GM19467 (cell line): ENCODE results near the gene PATZ1.
"Not testable (repeated sequence)": the region's sequence is repeated elsewhere in the genome, so short reads cannot be mapped to it uniquely, and the experiment has no call there.

ENCODE experiments used
- ATAC-seq: cut with Tn5 transposase; IDR thresholded peaks from one replicate; pipeline ENCODE4 v1.9.1; 2021; ENCODE audit warnings: mild to moderate bottlenecking, moderate library complexity; ENCODE audit not compliant: unreplicated experiment

PATZ1 gene, protein sequence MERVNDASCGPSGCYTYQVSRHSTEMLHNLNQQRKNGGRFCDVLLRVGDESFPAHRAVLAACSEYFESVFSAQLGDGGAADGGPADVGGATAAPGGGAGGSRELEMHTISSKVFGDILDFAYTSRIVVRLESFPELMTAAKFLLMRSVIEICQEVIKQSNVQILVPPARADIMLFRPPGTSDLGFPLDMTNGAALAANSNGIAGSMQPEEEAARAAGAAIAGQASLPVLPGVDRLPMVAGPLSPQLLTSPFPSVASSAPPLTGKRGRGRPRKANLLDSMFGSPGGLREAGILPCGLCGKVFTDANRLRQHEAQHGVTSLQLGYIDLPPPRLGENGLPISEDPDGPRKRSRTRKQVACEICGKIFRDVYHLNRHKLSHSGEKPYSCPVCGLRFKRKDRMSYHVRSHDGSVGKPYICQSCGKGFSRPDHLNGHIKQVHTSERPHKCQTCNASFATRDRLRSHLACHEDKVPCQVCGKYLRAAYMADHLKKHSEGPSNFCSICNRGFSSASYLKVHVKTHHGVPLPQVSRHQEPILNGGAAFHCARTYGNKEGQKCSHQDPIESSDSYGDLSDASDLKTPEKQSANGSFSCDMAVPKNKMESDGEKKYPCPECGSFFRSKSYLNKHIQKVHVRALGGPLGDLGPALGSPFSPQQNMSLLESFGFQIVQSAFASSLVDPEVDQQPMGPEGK

DNA sequence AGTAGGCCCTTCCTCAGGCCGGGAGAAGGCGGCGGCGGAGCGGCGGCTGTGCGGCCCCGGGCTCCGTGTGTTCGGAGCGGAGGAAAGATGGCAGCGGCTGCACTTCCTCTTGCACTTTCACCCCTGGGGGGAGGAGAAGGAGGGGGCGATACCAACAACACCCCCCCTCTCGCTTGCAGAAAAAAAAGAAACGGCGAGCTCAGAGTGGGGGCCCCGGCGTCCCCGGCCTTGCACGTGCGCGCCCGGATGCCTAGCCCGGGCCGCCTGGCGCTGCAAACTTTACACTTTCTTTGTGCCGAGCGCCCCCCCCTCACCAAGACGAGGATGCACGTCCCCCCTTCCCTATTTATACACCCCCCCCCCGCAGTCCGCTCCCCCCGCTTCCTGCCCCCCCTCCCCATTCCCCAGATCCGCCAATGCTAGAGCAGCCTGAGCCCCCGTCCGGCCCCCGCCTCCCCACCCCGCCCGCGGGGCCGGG lies at the start of gene PATZ1:
Gene PATZ1 (minus strand): TSS at position 92 of the 478 bp plus-strand sequence. CDS start 744 bp downstream, outside the sequence.
- ATAC-seq, result peak; percentile 20

DNA sequence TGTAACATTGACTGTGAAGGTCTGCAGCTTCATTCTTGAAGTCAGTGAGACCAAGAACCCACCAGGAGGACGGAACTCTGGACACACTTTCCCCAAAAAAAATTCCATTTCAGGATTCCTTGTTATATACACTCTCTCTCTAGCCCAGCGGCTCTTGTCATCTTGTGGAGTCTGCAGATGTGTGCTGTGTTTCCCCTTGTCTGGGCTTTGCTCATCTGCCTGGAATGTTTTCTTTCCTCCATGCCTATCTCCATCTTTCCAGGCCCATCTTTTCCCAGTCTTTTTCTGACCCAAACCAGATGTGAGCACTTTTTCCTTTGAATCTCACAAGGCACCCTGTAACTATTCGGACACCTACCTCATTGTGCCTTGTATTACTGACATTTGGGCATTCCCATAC lies 48.2 kb upstream of the PATZ1 start:
- ATAC-seq, result no peak

DNA sequence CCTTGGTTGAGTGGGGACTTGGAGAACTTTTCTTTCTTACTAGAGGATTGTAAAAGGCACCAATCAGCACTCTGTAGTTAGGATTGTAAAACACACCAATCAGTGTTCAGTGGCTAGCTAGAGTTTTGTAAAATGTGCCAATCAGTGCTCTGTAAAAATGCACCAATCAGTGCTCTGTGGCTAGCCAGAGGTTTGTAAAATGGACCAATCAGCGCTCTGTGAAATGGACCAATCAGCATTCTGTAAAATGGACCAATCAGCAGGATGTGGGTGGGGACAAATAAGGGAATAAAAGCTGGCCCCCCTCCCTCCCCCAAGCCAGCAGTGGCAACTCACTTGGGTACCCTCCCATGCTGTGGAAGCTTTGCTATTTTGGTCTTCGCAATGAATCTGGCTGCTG lies 47.7 kb upstream of the PATZ1 start:
- ATAC-seq, result no peak

DNA sequence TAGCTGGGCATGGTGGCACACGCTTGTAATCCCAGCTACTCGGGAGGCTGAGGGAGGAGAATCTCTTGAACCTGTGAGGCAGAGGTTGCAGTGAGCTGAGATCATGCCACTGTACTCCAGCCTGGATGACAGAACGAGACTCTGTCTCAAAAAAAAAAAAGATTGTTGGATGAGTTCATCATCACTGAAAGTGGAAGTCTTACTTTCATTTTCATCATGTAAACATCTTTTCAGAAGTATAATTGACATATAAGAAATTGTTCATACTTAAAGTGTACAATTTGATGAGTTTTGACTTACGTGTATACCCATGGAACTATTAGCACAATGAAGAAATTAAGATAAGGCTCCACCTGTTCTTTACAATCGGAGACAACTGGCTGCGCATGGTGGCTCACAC lies 32.5 kb upstream of the PATZ1 start:
- not testable (repeated sequence) for ATAC-seq

DNA sequence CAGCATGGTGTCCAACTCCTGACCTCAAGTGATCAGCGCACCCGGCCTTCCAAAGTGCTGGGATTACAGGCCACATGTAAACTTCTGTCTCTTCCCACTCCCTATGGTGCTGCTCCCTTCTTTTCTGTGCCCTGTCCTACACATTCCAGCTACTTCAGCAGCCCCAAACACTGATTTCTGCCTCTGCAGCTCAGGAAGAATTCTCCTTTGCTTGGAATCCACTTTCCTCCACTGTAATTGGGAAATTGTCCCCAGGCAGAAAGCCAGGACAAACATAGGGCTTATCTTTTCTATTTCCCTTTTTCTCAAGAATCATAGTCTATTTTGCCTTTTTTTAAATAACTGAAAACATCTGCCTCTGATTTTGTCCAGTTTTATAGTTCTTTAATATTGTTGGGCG lies 32.0 kb upstream of the PATZ1 start:
- ATAC-seq, result no peak

DNA sequence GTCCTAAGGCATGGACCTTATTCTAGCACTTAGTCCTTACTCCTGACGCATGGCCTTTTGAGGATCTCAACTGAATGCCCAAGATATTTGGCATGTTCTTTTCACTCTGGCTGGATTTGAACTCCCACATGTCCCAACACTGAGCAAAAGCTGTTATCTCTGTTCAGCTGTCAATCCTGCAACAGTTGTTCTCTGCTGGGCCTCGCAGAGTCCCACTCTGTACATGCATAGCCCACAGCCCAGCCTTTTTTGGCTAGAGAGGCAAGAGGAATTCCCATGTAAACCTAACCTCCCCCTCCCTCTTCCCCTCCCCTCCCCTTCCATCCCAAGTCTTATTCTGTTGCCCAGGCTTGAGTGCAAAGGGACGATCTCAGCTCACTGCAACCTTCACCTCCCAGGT lies 31.5 kb upstream of the PATZ1 start:
- no peak for ATAC-seq

DNA sequence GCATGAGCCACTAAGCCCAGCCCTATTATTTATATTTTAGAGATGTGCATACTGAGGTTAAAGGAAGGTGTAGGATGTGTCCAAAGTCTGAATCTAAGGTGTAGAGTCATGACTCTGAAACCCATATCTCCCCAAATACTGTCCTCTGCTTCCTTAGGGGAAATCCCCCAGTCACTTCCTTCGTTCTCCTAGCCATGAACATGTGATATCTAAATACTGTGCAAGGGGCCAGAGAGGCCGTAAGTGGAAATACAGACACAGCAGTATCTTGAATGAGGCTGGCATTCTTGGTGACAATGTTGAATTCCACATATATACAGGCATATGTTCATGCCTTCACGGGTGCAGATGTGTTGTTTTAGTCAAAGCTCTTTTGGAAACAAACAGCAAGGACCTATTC lies 21.3 kb upstream of the PATZ1 start:
- ATAC-seq, result no peak

DNA sequence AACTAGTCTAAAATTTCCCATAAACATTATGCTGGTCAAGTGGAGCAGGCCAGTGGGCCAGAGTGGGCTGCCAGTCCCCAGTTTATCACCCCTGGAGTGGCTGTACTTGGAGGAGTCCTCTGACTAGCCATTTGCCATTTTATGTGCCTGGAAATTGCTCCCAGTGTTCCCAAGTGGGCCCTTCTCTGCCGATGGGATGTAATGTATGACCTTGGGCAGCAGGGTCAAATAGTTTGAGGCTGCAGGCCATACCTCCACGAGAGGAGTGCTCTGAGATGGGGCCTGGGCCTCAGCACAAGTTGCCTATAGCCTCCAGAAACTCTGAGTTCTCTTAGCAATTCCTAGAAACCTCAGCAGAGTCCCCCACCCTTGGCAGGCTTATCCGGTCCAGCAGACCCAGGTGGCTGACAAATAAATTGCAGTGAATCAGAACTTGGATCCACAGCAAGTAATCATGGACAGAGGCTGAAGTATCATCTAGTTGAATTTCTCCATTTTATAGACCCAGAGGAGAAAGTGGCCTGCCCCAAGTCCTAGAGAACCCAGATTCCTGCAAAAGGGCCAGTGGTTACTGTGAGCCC lies 17.8 kb upstream of the PATZ1 start:
- ATAC-seq, result no peak

DNA sequence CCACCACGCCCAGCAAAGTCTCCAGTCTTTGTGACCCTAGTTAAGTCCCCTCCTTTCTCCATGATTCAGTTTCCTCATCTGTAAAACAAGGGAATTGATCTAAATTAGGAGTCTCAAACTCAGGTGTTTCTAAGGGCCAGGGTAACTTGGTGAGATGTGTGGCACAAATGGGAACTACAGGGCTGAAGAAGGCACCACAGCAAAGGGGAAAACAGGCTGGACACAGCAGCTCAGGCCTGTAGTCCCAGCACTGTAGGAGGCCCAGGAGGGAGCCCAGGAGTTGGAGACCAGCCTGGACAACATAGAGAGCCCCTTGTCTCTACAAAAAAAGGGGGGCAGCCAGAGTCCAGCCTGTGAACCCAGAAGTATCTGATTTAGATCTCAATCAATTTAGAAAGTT lies 15.6 kb upstream of the PATZ1 start:
- no peak for ATAC-seq

DNA sequence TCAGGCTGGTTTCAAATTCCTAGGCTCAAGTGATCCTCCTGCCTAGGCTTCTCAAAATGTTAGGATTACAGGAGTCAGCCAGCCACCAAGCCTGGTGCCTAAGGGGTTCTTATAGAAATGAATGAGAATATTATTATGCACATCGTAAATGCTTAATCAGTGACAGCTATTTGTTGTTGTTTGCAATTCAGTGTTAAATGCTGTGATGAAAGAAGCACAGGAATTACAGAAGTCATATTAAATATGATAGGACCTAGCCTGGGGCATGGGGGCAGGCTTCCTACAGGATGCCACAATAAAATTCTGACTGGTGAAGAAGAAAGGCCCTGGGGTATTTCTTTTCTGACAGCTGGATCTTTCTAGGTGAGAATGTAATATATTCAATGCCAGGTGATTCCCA lies 13.9 kb upstream of the PATZ1 start:
- no peak for ATAC-seq

DNA sequence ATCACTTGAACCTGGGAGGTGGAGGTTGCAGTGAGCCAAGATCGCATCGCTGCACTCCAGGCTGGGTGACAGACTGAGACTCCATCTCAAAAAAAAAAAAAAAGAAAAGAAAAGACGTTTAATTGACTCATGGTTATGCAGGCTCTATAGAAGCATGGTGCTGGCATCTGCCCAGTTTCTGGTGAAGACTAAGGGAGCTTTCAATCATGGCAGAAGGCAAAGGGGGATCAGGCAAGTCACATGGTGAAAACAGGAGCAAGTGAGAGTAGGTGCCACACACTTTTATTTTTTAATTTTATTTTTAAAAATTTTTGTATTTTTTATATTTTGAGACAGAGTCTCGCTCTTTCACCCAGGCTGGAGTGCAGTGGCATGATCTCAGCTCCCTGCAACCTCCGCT lies 8.4 kb upstream of the PATZ1 start:
- ATAC-seq, result no peak

DNA sequence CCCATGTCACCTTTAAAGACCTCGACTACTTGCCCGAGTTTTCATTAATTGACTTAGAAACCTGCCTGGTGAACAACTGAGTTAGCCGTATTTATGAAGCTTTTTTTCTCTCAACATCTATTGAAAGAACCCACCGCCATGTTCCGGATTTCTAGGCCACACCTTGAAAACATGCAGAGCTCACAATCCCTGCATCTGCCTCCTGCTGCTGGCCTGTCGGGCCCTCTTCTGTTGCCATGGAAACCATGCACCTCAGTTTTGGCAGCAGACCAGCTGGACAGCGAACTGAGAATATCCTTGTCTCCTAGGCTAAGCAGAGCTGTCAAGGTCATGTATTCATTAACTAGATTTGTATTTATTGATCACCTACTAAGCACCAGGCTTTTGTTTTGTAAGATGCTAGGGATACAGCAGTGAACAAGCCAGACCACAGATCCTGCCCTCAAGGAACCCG lies 4.3 kb upstream of the PATZ1 start:
- ATAC-seq, result no peak

DNA sequence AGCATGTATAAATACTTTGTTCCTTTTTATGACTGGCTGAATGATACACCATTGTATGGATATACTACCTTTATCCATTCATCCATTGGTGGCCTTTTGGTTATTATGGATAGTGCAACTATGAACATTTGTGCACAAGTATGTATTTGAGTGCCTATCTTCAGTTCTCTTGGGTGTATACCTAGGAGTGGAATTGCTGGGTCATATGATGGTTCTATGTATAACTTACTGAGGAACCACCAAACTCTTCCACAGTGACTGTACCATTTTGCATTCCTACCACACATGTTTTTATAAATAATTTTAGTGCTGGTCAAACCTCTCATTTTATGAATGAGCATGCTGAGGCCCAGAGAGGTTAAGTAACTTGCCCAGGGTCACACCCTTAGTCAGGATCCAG lies 3.8 kb upstream of the PATZ1 start:
- no peak for ATAC-seq

DNA sequence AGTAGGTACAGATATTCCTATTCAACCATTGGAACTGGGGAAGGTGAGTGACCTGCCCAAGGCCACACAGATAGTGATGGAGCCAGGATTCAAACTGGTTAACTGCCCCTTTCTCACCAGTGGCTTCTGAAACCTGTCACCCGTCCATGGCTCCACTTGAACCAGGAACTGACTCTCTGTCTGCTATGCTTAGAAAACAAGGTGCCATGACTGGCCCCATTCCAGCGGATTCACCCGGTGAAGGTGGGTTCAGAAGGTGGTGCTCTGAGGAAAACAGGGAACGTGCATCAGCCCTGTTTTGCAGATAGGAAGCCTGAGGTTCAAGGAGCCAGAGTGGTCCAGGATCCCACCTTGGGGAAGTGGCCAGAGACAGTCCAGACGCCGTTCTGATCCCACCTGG lies 2.6 kb upstream of the PATZ1 start:
- ATAC-seq, result no peak

DNA sequence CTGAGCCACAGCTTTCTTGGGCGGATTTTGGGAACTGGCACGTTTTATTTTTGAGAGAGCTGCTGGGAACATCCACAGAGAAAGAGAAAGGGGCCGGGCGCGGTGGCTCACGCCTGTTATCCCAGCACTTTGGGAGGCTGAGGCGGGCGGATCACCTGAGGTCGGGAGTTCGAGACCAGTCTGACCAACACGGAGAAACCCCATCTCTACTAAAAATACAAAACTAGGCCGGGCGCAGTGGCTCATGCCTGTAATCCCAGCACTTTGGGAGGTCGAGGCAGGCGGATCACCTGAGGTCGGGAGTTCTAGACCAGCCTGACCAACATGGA lies 1.8 kb upstream of the PATZ1 start:
- ATAC-seq, result not testable (repeated sequence)

DNA sequence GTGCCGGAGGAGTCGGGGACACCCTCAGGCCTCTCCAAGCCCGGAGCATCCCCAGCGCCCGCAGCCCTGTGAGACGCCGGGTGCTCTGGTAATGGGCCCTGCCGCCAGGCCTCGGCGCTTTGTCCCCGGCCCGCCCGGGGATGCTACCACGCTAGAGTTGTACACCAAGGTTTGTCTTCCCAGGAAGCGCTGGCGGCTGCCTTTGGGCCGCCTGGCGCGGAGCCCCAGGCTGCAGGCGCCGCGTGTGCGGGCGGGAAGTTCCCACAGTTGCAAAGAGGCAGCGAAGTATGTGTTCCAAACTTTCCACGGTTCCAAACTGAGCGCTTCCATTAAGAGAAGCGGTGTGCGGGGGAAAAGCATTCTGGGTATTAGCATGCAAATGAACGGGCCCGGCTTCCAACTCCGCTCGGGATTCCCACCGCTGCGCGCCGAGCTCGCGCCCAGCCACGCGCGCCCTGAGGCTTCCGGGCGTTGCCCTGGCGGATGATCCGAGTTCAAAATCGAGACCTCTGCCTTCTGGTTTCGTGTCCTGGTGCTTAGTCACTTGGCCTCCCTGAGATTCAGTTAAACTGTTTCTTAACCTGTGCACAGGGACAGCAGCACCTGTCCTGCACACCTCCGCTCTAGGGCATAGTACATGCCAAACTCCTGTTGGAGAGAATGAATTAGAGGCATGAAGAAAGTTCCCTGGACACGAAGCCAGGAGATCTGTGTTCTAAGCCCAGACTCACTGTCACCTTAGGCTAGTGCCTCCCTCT lies 1.3 kb upstream of the PATZ1 start:
- no peak for ATAC-seq

DNA sequence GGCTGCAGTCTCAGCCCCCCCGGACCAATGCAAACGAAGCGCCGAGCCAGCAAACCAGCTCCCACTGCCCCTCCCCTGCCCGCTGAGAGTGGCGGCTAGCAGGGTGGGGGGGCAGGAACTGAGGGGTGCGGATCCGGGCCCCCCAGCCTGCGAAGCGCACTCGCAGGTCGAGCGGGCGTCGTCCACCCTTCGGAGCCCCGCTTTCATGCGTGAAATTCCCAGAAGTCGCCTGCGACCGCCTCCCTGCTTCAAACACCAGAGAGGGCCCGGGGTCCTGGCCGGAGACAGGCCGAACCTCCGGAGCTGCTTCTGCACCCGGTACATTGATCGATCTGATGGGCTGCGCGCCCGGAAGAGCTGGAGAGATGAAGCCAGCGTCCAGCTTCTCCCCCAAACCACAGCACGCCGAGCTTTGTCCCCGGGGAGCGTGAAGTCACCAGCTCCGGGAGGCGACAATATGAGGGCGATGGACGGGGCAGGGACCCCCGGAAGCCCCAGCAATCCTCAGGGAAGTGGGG lies 646 bp upstream of the PATZ1 start:
- no peak for ATAC-seq

DNA sequence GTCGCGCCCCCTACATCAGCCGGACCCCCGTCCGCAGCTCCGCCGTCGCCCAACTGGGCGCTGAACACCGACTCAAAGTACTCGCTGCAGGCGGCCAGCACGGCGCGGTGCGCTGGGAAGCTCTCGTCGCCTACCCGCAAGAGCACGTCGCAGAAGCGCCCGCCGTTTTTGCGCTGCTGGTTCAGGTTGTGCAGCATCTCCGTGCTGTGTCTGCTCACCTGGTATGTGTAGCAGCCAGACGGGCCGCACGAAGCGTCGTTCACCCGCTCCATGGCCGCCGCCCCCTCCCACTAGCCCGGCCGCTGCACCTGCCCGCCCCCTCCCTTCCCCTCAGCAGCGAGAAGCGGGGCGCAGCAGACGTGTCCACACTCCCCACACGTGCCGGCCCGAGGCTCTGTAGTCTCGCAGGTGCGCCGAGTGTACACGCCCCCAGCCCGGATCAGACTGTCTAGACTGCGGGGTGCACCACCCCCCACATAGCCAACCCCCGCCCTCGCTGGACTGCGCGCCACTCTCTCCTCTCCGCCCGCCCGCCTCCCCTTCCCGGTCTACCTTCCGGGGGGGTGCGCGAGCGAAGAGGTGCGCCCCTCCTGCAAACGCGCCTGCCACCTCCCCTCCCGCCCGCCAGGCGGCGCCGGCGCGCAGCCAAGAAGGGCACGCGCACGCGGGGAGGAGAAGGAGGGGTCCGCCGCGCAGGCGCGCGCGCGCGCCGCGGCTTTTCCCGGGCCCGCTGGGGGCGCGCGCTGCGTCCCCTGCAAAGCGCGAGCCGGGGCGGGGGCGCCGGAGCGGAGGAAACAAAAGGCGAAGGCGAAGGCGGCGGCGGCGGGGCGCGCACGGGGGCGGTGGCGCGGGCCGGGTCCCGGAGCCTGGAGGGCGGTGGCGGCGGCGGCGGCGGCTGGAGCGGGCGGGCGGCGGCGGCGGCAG lies 553 bp downstream of the PATZ1 start:
- peak; percentile 44 for ATAC-seq

DNA sequence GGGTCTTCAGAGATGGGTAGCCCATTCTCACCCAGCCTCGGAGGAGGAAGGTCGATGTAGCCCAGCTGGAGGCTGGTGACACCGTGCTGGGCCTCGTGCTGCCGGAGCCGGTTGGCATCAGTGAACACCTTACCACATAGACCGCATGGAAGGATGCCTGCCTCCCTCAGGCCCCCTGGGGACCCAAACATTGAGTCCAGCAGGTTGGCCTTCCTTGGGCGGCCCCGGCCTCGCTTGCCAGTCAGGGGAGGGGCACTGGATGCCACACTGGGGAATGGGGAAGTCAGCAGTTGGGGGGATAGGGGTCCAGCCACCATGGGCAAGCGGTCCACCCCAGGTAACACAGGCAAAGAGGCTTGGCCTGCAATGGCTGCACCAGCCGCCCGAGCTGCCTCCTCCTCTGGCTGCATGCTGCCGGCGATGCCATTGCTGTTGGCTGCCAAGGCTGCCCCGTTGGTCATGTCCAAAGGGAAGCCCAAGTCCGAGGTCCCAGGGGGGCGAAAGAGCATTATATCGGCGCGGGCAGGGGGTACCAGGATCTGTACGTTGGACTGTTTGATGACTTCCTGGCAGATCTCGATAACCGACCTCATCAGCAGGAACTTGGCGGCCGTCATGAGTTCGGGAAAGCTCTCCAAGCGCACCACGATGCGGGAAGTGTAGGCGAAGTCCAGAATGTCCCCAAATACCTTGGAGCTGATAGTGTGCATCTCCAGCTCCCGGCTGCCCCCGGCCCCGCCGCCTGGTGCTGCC lies 1.4 kb downstream of the PATZ1 start:
- no peak for ATAC-seq
